HG02981 (cell line): Measurements from ENCODE around the gene KDSR.
A peak's percentile ranks its signal among the peaks of the same experiment; 100 is the strongest.

ENCODE experiments used
- ATAC-seq: cut with Tn5 transposase; IDR thresholded peaks from one replicate; pipeline ENCODE4 v1.9.1; 2021; ENCODE audit warnings: mild to moderate bottlenecking, moderate library complexity; ENCODE audit not compliant: unreplicated experiment

The KDSR gene

GRCh38 chr18:63284827-63285733, 81.9 kb downstream of the KDSR start:
- ATAC-seq: peak; percentile 88

DNA sequence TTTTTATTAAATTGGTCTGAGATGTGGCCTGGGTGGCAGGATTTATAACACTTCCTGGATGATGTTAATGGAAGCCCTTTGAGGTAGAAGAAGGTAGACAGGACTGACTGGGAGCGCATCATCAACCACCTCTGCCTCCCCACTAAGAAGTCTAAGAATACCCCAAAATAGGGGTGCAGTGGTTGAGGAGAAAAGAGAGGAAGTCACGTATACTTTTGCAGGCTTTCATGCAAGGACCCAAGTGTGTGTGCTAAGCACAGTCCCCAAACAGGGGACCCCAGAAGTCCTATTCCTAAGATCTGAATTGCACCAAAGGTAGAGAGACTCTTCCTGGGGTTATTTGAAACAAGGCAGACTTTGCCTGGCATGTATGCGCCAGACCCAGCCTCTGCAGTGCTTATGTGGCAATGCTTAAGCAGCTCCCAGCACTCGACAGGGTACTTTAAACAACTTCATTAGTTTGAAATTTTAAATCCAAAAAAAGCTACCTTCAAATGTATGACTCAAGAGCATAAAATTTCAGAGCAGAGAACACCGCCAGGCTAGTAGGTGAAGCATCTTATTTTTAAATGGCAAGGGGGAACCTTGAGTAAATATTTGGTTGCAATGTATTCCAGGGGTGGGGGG, 82.7 kb downstream of the KDSR start:
- ATAC-seq: no peak

DNA sequence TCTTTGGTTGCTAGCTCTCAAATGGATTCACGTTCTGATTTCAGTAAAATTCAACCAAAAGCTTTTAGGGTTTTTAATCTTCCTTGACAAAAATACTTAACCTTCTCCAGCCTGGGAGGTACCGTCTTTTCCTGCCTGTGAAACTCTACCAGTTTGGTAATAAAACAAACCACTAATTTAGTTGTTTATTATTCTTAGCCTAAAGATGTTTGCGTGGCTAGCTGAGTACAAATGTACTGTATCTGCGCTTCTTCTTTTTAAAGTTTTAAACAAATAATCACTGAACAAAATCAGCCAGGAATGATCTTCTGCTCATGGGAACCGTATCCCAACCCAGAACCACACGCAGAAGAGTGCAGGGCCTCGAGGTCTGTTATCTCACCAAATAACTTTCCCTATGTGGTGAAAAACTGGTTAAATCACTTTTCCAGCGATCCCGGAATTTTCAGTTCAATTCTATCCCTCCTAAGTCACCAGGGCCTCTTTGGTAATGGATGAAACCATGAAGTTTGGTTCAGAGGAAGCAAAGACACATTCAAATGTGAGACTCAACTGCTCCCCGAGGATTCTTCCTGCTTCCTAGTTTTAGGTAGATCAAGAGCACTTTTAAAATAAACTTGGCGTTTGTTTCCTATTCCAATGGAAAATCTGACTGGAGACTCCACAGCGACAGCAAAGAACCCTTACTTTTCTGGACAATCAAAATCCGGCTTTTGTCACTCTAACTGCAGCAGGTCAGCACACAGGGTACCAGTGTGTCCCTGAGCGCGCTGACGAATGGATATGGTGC, 83.5 kb downstream of the KDSR start:
- no peak for ATAC-seq

GRCh38 chr18:63282793-63283192, 84.2 kb downstream of the KDSR start:
- ATAC-seq: no peak
